HFF-Myc (cell line): ENCODE results near the gene ASB18.

Experiments
- DNase-seq: peaks from one replicate; pipeline ENCODE4 v3.0.0-alpha.2; 2011; ENCODE audit warnings: low read depth; ENCODE audit errors: extremely low read depth
- H3K4me3 ChIP-seq: replicated peaks from 2 replicates; pipeline ENCODE4 v1.5.1; 2011; ENCODE audit warnings: low read depth, mild to moderate bottlenecking, control low read depth, low read length
- CTCF ChIP-seq: IDR thresholded peaks from 2 replicates; pipeline ENCODE4 v1.5.1; 2012; ENCODE audit warnings: mild to moderate bottlenecking, low read depth, low read length, control low read depth; ENCODE audit errors: missing control alignments

The ASB18 gene

GRCh38 chr2:236204953-236205352, 59.3 kb downstream of the ASB18 start:
- no peak for DNase-seq
- H3K4me3 ChIP-seq, result no peak overlapping the region
- no peak for TF ChIP-seq CTCF

GRCh38 chr2:236200378-236200777, 63.8 kb downstream of the ASB18 start:
- TF ChIP-seq CTCF, result no peak
- DNase-seq, result no peak
- H3K4me3 ChIP-seq, result no peak overlapping the region

- no peak for DNase-seq
- H3K4me3 ChIP-seq, result no peak overlapping the region
- TF ChIP-seq CTCF, result no peak
Observed at GRCh38 chr2:236196366-236196765, 67.8 kb downstream of the ASB18 start.

GRCh38 chr2:236195726-236196125, 68.5 kb downstream of the ASB18 start:
- DNase-seq, result no peak
- TF ChIP-seq CTCF, result no peak
- H3K4me3 ChIP-seq, result no peak overlapping the region

- no peak for DNase-seq
- no peak for TF ChIP-seq CTCF
- H3K4me3 ChIP-seq, result no peak overlapping the region
Observed at GRCh38 chr2:236194786-236195185, 69.4 kb downstream of the ASB18 start.

DNA sequence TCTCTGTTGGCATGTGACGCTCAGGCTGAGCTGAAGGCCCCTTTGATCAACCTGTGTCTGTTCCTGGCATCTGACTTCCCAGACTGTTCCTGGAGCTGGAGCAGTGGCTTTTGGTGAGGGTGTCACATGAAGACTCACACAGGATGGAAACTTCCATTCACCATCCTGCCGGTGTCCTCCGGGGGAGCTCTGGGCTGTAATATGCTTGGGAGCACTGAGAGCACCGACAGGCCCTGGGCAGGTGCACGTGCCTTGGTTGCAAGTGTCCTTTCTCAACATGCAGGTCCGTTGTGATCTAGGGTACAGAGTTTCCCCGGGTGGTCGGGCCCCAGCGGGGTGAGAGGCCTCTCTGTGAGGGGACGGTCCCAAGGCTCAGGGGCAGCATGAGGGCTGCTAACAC, 71.2 kb downstream of the ASB18 start:
- DNase-seq, result no peak
- no peak overlapping the region for H3K4me3 ChIP-seq

More for the DNA sequence above, 71.2 kb downstream of the ASB18 start:
- TF ChIP-seq CTCF, result no peak
